GM21390 (cell line): Measurements from ENCODE around the gene ATG9A.
"Not testable (repeated sequence)": the region's sequence is repeated elsewhere in the genome, so short reads cannot be mapped to it uniquely, and the experiment has no call there.

Experiments
- ATAC-seq: cut with Tn5 transposase; IDR thresholded peaks from one replicate; pipeline ENCODE4 v1.9.1; 2021; ENCODE audit not compliant: unreplicated experiment

ATG9A gene, protein sequence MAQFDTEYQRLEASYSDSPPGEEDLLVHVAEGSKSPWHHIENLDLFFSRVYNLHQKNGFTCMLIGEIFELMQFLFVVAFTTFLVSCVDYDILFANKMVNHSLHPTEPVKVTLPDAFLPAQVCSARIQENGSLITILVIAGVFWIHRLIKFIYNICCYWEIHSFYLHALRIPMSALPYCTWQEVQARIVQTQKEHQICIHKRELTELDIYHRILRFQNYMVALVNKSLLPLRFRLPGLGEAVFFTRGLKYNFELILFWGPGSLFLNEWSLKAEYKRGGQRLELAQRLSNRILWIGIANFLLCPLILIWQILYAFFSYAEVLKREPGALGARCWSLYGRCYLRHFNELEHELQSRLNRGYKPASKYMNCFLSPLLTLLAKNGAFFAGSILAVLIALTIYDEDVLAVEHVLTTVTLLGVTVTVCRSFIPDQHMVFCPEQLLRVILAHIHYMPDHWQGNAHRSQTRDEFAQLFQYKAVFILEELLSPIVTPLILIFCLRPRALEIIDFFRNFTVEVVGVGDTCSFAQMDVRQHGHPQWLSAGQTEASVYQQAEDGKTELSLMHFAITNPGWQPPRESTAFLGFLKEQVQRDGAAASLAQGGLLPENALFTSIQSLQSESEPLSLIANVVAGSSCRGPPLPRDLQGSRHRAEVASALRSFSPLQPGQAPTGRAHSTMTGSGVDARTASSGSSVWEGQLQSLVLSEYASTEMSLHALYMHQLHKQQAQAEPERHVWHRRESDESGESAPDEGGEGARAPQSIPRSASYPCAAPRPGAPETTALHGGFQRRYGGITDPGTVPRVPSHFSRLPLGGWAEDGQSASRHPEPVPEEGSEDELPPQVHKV

DNA sequence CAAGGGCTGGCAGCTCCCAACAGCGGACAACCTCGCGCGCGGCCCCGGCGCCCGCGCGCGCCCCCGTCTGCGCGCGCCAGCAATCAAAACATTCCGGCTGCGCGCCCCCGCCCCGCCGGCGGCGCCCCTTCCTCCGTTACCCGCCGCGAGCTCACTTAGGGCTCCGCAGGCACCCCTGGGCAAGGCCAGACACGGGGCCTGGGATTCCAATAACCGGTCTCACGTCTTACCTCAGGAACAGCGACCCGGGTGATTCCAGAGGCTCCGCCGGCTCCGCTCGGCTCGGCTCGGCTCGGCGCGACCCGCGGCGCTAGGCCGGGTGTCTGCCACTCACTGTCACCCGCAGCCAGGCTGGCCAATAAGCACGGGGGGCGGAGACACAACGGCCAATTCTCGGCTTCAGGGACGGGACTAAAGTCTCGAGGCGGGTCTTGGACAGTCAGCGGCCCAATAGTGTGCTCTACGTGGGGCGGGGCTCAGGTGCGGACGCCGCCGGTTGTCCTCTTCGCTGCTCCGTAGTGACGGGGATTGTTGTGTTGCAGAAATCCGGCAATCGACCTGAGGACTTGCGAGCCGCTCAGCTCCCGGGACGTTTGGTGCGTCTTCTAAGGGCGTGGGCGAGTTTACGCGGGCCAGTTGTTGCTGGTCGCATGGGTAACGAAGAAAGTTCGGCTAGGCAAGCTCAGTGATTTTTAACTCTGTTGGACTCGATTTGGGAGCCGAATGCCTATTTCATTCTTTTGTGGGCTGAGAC lies at the start of gene ATG9A, which contains the start of gene ANKZF1:
Gene ATG9A, minus strand, starts transcription at position 332 of the 754 bp plus-strand sequence. CDS start 1,612 bp downstream, outside the sequence.
Gene ANKZF1, plus strand, starts transcription at position 502 of the 754 bp plus-strand sequence. CDS start 452 bp downstream, outside the sequence.
- ATAC-seq, result peak; percentile 95

DNA sequence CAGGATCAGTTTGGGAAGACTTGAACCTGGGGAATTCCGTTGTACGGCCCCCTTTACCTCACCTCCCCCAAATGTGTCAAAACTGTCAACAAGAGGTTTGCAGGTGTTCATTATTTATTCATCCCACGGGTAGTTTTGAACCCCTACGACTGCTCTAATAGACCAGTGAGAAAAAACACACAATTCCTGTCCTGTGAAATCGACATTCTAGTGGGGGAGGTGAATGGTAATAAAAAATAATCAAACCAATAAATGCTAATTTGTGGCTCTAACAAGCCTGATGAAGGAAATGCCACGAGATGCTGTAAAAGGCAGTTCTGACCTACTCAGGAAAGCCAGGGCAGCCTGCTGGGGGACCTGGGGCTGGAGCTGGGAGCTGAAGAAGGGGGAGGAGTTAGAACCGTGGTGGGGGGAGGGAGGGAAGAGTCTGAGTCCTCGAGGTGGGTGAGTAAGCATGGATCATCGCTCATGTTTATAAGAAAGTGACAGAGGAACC lies 49.3 kb upstream of the ATG9A start:
- ATAC-seq, result no peak

DNA sequence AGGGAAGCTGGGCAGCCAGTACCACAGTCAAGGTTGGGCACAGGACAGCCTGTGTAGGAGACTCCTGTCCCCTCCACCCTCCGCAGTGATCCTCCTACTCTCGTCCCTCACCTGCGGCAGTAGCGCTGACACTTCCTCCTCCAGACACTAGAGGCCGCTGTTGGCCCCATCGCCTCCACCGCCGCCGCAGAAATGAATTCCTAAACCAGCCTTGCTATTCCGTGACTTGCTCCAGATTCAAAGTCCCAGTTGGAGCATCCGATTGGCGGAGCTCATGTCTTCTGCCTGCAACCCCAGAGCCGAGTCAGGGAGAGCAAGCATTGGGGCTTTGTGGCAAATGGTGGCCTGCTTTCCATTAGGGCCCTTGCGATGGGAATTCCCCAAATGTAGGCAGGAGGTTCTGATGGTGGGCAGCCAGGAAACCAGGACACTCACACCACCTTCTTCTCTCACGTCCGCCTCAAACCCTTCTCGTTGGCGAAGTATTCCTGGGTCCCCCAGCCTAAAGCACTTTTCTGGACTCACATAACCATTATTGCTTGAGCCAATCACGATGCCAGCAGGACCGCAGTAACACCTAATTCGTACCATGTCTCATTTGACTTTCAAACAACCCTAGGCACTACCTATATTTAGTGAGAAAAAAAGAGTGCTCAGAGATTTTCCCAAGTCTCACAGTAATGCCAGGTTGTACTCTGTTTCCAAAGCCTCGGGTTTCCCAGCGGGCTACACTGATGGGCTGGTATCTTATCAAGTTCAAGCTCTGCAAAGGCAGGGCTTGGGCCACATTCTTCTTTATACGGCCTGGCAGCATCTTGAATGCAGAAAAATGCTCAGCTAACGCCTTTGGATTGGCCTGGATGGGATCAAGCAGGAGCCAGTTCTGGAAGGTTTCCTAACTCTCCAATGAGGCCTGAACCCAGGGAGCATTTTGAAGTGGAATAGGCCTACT lies 48.5 kb upstream of the ATG9A start:
- ATAC-seq, result no peak

DNA sequence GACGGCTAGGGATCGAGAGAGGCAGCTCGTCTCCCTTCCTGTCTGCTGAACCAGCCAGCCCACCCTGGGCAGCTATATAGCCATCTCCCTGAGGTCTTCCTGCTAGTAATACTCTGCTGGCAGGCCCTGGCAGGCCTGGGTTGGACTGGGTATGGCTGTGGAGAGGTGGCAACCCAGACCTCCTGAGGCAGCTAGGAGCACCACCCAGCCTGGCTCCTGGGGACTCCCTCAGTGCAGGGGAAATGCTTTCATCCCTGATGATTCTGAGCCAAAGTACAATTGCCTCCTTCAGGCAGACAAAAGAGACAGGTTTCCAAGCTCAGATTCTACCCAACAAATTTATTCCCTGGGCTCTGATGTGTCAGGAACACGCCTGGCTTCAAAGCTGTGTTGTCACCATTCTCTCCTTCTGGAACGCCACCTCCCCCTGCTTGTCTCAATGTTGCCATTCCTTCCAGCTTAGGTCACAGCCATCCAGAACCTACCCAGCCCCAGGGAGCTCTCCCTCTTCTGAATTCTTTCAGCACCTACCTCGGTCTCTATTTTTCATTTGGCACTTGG lies 45.0 kb upstream of the ATG9A start:
- no peak for ATAC-seq

DNA sequence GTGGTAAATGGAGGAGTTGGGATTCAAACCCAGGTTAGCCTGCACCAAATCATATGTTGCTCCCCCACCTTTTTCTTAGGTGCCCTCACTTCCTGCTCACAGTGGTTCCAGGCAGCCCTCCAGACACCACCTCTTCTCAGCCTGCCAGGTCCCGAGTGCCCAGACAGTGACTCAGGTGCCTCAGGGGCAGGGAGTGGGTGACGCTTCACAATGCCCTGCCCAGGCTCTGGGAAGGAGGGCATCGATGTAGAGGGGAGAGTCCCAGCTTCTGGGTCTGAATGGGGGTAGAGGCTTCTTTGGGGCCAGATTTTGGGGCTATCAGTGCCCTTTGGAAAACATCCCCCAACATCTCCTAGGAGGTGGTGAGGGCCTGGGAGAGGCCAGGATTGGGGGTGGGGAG lies 44.5 kb upstream of the ATG9A start:
- ATAC-seq, result no peak

DNA sequence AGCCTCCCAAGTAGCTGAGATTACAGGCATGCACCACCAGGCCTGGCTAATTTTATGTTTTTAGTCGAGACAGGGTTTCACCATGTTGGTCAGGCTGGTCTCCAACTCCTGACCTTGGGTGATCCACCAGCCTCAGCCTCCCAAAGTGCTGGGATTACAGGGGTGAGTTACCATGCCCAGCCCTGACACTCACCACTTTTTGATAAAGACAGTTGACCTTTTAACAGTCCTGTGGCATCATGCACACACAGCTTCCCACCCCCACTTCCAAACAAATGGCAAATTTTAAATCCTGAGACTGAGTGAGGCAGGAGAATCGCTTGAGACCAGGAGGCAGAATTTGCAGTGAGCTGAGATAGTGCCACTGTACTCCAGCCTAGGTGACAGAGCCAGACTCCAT lies 43.6 kb upstream of the ATG9A start:
- ATAC-seq, result no peak

DNA sequence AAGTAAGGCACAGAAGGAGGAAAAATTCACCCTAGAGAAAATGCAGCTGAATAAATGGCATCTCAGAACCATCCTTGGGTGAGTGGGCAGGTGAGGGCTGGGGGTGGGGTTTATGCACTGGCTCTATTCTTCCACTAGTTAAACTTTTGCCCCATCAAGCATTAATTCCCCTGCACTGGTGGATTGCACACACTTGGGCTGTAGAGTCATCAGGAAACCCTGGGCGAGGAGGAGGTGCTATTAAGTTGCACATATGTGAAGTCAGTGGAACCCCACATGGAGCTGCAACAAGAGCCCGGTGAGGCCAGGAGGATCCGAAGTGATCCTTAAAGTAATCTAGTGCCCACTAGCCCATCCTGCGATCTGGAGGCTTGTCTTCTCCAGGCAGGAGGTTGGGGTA lies 42.9 kb upstream of the ATG9A start:
- no peak for ATAC-seq

DNA sequence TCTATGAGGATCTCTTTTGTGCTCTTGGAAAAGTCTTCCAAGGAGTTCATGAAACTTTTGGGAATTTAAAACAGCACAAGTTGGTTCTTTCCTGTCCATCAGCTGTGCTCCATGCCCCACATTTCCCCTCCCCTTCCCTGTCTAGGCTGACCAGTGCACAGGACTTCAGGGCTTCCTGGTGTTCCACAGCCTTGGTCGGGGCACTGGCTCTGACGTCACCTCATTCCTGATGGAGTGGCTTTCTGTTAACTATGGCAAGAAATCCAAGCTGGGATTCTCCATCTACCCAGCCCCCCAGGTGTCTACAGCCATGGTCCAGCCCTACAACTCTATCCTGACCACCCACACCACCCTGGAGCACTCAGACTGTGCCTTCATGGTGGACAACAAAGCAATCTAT lies 41.6 kb upstream of the ATG9A start:
- no peak for ATAC-seq

DNA sequence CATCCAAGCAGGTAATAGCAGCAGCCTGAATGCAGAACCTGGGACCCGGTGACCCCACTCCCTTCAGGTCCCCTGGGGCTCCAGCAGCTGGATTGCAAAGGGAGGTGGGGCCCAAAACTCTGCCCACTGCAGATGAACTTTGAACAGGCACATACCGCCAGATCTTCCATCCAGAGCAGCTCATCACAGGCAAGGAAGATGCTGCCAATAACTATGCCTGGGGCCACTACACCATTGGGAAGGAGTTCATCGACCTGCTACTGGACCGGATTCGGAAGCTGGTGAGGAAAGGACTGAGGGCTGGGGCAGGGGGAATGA lies 40.6 kb upstream of the ATG9A start:
- no peak for ATAC-seq

DNA sequence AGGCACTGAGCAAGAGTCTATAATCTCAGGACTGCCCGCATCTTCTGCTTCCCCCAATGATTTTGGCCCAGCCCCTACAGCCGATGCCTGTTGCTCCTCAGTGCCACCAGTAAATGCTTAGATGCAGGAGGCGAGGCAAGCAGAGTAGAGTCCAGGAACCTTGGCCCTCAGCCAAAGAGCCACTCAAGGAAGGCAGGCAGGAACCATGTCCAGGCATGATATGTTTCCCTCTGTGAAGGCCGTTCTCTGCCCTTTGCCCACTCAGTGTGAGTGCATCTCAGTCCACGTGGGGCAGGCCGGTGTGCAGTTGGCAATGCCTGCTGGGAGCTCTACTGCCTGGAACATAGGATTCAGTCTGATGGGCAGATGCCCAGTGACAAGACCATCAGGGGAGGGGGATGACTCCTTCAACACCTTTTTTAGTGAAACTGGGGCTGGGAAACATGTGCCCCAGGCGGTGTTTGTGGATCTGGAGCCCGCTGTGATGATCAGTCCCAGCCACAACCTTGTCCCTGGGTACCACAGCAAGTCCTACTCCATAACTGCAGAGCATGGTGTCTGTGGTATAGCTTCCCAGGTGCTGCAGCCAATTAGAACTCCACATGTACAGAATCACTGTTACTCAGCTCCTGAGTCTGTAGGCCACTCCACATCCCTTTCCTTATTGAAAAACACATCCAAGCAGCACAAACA lies 40.1 kb upstream of the ATG9A start:
- no peak for ATAC-seq

DNA sequence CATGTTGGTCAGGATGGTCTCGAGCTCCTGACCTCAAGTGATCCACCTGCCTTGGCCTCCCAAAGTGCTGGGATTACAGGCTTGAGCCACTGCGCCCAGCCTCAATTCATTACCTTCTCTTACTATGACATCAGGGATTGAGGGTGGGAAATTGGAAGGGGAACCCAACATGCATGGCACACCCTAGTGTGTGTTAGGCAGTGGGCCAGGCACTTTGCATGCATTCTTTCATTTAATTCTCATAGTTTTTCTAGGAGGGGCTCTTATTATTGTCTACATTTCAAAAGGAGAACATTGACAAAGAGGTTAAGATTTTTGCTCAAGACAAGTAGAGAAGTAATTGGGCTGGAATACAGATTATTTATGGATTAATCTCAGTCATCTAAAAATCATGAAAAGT lies 38.9 kb upstream of the ATG9A start:
- ATAC-seq, result no peak

DNA sequence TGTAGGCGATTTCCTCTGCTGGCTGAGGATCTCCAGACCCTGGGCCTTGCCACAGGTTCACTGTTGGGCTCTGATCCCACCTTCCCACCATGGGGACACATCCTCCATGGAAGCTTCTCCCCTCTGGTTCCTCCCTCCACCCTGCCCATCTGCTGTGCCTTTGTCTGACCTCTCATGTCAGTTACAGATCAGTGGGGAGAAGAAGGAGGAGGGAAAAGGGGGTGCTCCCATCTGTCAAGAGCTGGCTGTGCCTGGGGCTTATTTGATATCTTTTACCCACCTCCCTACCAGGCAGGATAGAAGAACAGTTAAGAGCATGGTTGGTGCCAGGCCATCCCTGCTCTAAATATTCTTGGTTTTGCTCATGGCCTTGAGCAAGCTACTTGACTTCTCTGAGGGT lies 37.5 kb upstream of the ATG9A start:
- no peak for ATAC-seq

DNA sequence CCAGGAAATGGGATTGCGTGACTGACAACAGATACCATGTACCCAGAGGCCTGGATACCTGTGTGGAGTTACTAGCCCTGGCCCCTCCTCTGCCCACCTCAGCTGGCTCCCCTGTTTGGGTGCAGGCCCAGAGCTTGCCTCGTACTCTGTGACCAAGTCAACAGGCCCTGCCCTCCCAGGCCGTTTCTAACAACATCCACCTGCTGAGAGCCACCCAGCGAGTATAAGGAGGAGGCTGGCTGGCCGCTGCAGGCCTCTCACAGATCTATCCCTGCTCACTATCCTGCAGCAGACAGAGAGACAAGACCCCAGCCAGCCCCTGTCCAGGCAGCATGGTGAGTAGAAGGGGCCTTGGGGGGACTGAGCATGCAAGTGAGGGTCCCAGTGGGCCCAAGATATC lies 36.8 kb upstream of the ATG9A start:
- no peak for ATAC-seq

DNA sequence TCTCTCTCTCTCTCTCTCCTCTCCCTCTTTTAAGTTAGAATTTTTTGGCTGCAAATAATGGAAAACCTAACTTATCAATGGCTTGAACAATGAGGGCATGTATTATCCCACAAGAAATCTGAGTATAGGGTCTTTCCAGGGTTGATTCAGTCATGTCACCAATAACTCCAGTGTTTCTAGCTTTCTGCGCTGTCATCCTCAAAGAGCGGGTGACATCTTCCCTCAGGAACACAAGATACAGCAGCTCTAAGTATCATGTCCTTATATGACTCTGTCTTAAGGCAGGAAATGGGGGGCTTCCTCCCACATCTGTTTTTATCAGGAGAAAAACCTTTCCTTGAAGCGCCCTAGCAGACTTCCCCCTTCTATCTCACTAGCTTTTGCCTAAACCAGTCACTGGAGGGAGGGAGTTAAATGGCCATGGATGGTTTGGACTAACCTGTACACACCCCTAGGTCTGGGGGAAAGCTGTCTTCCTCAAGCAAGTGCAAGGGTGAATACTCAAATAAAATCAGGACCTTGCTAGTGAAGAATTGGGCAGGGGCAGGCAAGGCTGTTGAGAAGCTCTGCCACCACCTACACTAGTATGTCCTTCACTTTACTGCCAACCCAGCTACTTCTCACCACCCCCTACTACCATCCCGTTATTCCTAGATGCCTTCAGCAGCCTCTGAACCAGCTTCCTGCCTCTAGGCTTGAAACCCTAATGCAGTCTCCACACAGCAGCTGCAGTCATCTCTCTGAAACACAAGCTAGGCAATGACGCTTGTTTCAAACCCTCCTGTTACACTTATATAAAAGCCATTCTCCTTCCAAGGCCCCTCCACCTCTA lies 31.8 kb upstream of the ATG9A start:
- no peak for ATAC-seq

DNA sequence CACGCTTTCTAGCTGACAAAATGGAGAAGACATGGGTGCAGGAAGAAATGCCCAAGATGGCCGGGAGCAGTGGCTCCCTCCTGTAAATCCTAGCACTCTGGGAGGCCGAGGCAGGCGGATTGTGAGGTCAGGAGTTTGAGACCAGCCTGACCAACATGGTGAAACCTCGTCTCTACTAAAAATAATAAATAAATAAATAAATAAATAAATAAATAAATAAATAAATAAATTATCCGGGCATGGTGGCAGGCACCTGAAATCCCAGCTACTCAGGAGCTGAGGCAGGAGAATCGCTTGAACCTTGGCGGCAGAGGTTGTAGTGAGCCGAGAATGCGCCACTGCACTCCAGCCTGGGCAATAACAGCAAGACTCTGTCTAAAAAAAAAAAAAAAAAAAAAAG lies 29.5 kb upstream of the ATG9A start:
- ATAC-seq, result not testable (repeated sequence)

DNA sequence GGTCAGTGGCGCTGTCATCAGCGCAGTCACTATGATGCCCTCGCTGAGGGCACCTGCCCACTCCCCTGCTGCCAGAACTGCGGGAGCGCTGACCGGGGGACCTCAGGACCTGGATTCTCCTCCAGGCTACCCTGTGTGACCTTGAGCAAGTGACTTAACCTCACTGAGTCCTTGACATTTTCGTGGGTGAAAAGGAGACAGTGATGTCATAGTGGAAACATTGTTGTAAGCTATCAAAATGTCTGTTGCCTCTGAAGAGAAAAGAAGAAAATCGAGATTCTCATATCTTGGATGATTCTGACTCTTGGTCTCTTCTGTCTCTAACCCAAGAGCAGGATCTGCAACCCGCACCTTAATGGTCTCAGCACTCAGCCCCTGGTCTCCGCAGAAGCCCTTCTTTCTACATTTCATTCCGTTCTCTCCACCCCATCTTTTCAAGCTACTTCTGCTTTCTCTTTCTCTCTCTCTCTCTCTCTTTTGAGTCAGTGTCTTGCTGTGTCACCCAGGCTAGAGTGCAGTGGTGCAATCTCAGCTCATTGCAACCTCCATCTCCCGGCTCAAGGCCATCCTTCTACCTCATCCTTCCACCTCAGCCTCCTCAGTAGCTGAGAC lies 25.3 kb upstream of the ATG9A start:
- peak; percentile 26 for ATAC-seq

DNA sequence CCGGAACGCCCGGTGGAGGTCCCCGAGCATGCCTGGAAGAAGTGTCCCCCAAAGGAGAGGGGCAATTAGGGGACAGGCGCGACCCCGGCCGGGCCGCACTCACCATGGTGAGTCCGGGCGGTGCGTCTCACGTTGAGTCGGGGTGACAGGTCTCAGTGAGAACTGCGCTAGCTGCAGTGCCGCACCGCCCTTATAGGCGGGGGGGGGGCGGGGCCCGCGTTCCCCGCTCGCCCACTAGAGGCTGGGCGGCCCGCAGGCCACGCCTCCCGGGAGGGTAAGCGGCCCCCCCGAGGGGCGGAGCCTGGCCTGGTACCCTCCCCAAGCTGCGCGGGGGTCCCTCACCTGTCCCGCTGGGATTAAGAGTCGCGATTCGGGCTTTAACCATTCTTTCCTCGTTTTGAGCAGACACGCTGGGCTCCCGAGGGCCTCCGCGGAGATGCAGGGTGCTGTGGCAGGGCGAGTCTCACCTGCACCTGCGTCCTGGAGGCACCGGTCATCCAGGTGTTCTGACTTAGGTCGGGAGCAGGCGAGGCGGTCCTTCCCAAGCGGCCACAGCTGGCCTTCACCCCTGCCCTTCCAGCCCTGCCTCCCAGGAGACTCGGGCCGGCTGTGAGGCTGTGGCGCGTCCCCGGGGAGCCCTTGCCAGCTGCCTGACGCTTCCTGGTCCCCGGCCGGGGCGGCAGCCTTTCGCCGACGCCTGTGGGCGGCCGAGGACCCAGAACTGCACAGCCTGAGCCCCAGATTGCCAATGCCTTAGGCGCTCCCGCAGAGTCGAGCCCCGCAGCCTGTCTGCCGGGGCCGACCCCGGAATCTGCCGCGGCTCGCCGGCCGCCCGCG lies 24.5 kb upstream of the ATG9A start, which contains the start of gene TUBA4A:
Gene TUBA4A, minus strand, starts transcription at position 166 of the 837 bp plus-strand sequence. Its CDS starts 60 bp downstream, at position 106.
- peak; percentile 49 for ATAC-seq
